NCI-H2196 treated with DMSO at 0.1 percent for 48 hours (cell line): ENCODE data around the gene LMOD3.

Experiments
- DNase-seq: peaks from one replicate; lab custom pipeline; 2025; ENCODE audit not compliant: unreplicated experiment; lab: John Stamatoyannopoulos, UW

LMOD3 gene

GRCh38 chr3:69063636-69064035, 58.8 kb downstream of the LMOD3 start:
- no peak for DNase-seq

GRCh38 chr3:69059688-69060087, 62.7 kb downstream of the LMOD3 start:
- no peak for DNase-seq

GRCh38 chr3:69058947-69059224, 63.5 kb downstream of the LMOD3 start:
- no peak for DNase-seq

DNA sequence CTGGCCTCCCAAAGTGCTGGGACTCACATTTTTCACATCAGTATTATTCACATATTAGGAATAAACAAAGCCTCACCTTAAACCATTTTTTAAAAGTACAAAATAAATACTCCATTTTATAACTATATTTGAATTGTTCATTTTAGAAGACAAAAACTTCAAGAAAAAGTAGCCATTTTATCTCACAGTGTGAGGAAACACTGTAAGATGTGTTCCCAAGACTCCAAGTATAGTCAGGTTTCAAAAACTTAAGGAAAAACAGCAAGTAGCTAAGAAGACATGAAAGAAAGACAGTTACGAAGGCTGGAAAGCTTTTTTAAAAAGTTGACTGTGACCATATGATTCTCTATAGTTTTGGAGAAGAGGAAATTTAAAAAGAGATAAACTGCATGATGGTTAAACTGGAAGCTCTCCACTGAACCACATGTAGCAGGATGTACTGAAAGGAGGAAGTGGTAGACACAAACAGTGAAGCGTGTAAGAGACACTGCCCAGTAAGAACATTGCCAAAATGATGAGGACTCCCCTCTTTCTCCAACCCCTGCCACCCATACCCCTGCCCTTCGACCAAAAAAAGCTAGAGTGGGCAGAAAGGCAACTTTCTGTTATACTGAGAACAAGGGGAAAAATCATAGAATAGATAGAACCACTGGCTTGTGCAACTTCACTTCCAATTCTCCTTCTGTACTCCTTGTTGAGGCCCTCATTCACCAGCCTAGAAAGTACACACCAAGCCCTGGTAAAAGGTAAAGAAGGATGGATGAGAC, 64.0 kb downstream of the LMOD3 start:
- no peak for DNase-seq
